Testis (tissue), 2 donors: ENCODE results near the gene PDS5A.
"Not testable (repeated sequence)": the region's sequence is repeated elsewhere in the genome, so short reads cannot be mapped to it uniquely, and the experiment has no call there.

Source experiments
- POLR2A ChIP-seq: fragments of 450-650 bp; IDR thresholded peaks from one replicate; pipeline ENCODE4 v1.6.1; 2017; ENCODE audit warnings: antibody characterized with exemption, mild to moderate bottlenecking, moderate library complexity
- TF ChIP-seq, protein P1 (sequence below), 3 experiments: fragments of 450-650 bp in 2 of 3; fragments of 200-600 bp in 1 of 3; sonication (generic) in 1 of 3; IDR thresholded peaks; one replicate each; pipeline ENCODE4 v1.5.1; 2016 to 2019; ENCODE audit warnings: antibody characterized with exemption in 3 of 3, mild to moderate bottlenecking in 2 of 3, moderate library complexity in 1 of 3

DNA sequence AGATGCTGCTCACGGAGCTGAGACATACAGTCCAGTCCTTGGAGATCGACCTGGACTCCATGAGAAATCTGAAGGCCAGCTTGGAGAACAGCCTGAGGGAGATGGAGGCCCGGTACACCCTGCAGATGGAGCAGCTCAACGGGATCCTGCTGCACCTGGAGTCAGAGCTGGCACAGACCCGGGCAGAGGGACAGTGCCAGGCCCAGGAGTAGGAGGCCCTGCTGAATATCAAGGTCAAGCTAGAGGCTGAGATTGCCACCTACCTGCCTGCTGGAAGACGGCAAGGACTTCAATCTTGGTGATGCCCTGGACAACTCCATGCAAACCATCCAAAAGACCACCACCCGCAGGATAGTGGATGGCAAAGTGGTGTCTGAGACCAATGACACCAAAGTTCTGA lies 43.4 kb upstream of the PDS5A start:
- not testable (repeated sequence) for TF ChIP-seq POLR2A
- TF ChIP-seq, protein P1, sequence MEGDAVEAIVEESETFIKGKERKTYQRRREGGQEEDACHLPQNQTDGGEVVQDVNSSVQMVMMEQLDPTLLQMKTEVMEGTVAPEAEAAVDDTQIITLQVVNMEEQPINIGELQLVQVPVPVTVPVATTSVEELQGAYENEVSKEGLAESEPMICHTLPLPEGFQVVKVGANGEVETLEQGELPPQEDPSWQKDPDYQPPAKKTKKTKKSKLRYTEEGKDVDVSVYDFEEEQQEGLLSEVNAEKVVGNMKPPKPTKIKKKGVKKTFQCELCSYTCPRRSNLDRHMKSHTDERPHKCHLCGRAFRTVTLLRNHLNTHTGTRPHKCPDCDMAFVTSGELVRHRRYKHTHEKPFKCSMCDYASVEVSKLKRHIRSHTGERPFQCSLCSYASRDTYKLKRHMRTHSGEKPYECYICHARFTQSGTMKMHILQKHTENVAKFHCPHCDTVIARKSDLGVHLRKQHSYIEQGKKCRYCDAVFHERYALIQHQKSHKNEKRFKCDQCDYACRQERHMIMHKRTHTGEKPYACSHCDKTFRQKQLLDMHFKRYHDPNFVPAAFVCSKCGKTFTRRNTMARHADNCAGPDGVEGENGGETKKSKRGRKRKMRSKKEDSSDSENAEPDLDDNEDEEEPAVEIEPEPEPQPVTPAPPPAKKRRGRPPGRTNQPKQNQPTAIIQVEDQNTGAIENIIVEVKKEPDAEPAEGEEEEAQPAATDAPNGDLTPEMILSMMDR (IDR thresholded peaks at IDR 0.05): not testable (repeated sequence)
